Effector CD4-positive, alpha-beta T cell (primary cell): ENCODE measurements around the gene TTBK2.
A peak's percentile ranks its signal among the peaks of the same experiment; 100 is the strongest.

Experiments used
- DNase-seq: peaks from one replicate; pipeline ENCODE4 v3.0.0-alpha.2; 2020

The TTBK2 gene

DNA sequence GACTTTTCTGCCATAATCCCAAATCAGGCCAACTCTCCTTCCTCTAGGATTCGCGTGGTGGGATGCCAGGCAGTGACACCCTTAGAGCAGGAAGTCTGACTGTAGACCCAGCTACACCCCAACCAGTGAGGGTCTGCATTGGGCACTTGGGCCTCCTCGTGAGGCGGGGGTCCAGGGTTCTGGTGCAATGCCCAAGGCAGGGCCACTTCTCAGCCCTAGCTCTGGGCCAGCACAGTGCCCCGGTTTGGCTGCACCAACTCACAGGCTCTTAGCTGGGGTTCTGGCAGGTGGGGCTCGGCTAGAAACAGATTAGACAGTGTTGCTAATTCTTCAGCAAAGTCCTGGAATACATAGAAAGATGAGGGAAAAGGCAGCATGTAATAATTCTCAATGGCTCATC is 196.3 kb downstream of the TTBK2 start:
- no peak for DNase-seq

GRCh38 chr15:42723068-42723467 is 197.5 kb downstream of the TTBK2 start:
- DNase-seq: no peak

DNA sequence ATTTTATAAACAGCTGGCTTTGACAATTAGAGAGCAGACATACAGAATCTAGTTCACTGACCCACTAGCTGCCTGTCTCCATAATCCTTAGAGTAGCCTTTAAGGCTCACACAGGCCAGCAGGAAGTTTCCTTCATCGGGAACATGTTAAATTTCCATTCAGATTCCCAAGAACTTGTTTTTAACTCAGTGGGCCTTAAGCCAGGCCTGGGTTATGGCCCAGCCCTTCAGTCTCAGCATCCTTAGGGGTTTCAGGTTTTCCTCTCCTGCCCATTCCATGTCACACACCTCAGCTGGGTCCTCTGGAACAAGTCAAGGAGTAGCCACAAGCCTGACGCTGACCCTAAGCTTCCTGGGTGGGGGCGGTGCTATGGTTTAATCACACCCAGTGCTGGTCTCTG is 198.7 kb downstream of the TTBK2 start:
- no peak for DNase-seq

DNA sequence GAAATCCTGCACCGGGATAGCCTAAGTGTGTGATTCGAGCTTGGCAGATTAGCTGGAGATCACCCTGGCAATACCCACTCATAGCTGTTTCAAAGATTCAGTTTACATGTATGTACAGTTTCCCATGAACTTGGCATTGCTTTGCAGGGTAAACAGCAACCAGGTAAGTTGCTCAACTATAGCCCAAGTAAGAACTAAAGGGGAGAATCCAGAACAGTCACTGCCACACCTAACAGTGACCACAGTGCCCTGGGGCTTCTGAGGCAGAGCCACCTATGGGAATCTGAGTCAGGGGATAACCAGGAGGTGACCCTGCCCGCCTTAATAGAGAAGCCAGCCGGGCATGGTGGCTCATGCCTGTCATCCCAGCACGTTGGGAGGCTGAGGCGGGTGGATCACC is 199.6 kb downstream of the TTBK2 start:
- no peak for DNase-seq

- DNase-seq: no peak
Observed at GRCh38 chr15:42720071-42720470, 200.5 kb downstream of the TTBK2 start.

GRCh38 chr15:42719043-42719442 is 201.5 kb downstream of the TTBK2 start:
- no peak for DNase-seq

- no peak for DNase-seq
Observed at GRCh38 chr15:42716626-42717025, 204.0 kb downstream of the TTBK2 start.

GRCh38 chr15:42716125-42716524 is 204.5 kb downstream of the TTBK2 start:
- no peak for DNase-seq

- DNase-seq: no peak
Observed at GRCh38 chr15:42712584-42712983, 208.0 kb downstream of the TTBK2 start.

DNA sequence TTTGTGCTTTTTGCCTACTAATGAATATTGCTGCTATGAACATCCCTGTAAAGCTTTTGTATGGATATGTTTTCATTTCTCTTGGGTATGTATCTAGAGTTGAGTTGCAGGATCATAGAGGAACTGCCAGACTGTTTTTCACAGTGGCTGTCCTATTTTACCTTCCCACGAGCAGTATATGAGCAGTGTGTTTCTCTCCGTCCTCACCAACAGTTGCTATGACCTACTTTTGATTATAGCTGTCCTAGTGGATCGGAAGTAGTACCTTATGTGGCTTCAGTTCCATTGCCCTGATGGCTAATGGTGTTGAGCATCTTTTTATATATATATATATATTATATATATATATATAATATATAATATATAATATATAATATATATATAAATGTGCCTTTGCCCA is 208.8 kb downstream of the TTBK2 start:
- DNase-seq: no peak

GRCh38 chr15:42710662-42711061 is 209.9 kb downstream of the TTBK2 start:
- no peak for DNase-seq

DNA sequence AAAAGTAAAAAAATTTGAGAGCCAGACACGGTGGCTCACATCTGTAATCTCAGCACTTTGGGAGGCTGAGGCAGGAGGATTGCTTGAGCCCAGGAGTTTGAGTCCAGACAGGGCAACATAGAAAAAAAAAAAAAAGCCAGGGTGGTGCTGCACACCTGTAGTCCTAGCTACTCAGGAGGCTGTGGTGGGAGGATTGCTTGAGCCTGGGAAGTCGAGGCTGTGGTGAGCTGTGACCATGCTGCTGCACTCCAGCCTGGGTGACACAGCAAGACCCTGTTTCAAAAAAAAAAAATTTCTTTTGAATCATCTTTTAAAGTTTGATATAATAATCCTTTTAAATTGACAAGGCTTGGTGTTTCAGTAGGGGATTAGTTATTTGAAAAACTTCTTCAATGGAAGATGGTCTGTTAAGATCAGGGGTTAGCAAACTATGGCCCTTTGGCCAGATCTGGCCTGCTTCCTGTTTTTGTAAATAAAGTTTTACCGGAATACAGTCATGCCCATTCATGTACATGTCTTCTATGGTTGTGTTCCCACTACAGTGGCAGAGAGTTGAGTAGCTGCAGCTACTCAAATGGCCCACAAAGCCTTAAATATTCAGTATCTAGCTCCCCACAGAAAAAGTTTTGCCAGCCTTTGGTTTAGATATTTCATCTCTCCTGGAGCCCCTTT is 212.6 kb downstream of the TTBK2 start:
- DNase-seq: no peak

GRCh38 chr15:42707068-42707467 is 213.5 kb downstream of the TTBK2 start:
- DNase-seq: no peak

DNA sequence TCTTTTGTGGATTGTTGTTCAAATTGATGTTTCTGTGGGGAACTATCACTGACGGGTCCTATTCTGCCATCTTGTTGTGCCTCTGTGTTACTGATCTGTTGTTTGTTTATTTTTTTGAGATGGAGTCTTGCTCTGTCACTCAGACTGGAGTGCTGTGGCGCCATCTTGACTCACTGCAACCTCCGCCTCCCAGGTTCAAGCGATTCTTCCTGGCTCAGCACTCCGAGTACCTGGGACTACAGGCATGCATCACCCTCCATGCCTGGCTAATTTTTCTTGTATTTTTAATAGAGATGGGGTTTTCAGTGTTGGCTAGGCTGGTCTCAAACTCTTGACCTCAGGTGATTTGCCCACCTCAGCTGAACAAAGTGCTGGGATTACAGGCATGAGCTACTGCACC is 215.2 kb downstream of the TTBK2 start:
- no peak for DNase-seq

- peak; percentile 37 for DNase-seq
Observed at GRCh38 chr15:42704492-42704926, 216.1 kb downstream of the TTBK2 start.

GRCh38 chr15:42696626-42697025 is 224.0 kb downstream of the TTBK2 start:
- no peak for DNase-seq

DNA sequence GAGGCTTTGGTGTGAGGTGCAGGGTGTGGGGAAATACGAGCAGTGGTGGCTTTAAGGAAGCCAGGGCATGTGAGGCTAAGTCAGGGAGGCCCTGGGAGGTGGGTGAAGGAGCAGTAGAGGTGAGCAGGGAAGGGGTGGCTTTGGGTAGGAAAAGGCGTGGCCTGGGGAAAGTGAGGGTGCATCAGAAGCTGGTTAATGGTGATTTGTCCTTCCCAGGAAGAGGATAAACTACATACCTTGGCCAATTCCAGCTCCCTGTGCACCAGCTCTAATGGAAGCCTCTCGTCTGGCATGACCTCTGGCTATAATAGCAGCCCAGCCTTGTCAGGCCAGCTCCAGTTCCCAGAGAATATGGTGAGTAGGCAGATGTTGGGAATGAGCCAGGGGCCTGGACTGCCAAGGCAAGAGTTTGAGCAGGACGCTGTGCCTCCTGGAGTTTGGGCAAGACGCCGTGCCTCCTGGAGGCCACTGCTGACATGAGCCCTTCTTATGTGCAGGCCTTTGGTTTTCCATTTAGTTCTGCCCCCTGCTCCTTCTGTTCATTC is 225.0 kb downstream of the TTBK2 start:
- DNase-seq: no peak

DNA sequence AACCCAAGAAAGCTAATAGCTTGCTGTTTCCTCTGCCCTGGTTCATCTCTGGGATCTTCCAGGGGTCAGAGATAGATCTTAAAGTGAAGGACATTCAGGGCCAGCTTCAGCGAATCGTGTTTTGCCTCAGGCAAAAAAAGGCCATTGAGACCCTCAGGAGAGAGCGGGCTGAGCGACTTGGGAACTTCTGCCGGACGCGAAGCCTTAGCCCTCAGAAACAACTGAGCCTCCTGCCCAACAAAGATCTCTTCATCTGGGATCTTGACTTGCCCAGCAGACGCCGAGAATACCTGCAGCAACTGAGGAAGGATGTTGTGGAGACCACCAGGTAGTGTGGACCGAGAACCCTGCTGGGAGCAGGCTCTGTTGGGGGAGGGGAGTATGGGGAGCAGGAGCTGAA is 226.2 kb downstream of the TTBK2 start:
- no peak for DNase-seq

GRCh38 chr15:42693942-42694341 is 226.6 kb downstream of the TTBK2 start:
- DNase-seq: no peak

DNA sequence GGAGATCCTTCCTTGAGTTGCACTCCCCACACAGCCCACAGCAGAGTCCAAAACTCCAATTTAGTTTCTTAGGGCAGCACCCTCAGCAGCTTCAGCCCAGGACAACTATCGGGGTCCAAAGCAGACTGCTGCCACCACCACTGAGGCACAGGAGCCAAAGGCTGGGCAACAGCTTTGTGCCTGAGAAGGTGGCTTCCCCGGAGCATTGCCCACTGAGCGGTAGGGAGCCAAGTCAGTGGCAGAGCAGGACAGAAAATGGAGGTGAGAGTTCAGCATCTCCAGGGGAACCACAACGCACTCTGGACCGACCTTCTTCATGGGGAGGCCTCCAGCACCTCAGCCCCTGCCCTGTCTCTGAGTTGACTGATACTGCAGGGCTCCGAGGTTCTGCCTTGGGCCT is 227.1 kb downstream of the TTBK2 start:
- DNase-seq: no peak

DNA sequence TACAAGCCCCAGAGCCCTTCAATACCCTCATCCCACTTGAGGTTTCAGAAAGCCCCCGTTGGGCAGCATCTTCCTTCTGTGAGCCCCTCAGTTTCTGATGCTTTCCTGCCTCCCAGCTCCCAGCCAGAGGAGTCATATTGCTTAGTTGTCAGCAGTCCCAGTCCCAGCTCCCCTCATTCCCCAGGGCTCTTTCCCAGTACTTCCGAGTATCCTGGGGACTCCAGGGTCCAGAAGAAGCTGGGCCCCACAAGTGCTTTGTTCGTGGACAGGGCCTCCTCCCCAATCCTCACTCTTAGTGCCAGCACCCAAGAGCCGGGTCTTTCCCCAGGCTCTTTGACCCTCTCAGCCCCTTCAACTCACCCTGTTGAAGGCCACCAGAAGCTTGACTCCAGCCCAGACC is 227.6 kb downstream of the TTBK2 start:
- DNase-seq: no peak

- DNase-seq: no peak
Observed at GRCh38 chr15:42692536-42692935, 228.0 kb downstream of the TTBK2 start.

GRCh38 chr15:42691770-42692169 is 228.8 kb downstream of the TTBK2 start:
- no peak for DNase-seq

DNA sequence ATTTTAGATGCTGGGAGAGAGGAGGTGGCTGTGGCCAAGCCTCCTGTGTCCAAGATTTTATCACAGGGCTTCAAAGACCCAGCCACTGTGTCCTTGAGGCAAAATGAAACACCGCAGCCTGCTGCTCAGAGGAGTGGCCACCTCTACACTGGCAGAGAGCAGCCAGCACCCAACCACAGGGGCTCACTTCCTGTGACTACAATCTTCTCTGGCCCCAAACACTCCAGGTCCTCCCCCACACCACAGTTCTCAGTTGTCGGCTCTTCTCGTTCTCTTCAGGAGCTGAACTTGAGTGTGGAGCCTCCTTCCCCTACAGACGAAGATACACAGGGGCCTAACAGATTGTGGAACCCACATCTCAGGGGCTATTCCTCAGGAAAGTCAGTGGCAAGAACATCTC is 229.3 kb downstream of the TTBK2 start:
- no peak for DNase-seq
